Measurements from ENCODE around the gene EPG5. TPM values are rescaled to one million over a fixed set of nuclear protein-coding genes. Genes with fewer than 3 reads are reported as not detected.

Gene EPG5
- total RNA-seq, 1 experiment from 2014 or later, result 5.8 TPM

- DNase-seq (ENCODE audit: low spot score), result no peak
Observed at GRCh38 chr18:45926085-45926484, 41.0 kb downstream of the EPG5 start.

- no peak for DNase-seq (ENCODE audit: low spot score)
Observed at GRCh38 chr18:45923138-45923537, 44.0 kb downstream of the EPG5 start.

- DNase-seq (ENCODE audit: low spot score), result peak; percentile 78
Observed at GRCh38 chr18:45920367-45920766, 46.8 kb downstream of the EPG5 start.

GRCh38 chr18:45916302-45916701 is 50.8 kb downstream of the EPG5 start:
- no peak for DNase-seq (ENCODE audit: low spot score)

- no peak for DNase-seq (ENCODE audit: low spot score)
Observed at GRCh38 chr18:45913276-45913675, 53.9 kb downstream of the EPG5 start.

- peak; percentile 56 for DNase-seq (ENCODE audit: low spot score)
Observed at GRCh38 chr18:45910405-45911023, 56.6 kb downstream of the EPG5 start.

GRCh38 chr18:45901654-45902210 is 65.4 kb downstream of the EPG5 start:
- no peak for DNase-seq (ENCODE audit: low spot score)

GRCh38 chr18:45900623-45901022 is 66.5 kb downstream of the EPG5 start:
- DNase-seq (ENCODE audit: low spot score), result no peak

GRCh38 chr18:45896991-45897390 is 70.1 kb downstream of the EPG5 start:
- no peak for DNase-seq (ENCODE audit: low spot score)

GRCh38 chr18:45896452-45896851 is 70.7 kb downstream of the EPG5 start:
- DNase-seq (ENCODE audit: low spot score), result no peak

- DNase-seq (ENCODE audit: low spot score), result no peak
Observed at GRCh38 chr18:45895339-45895738, 71.8 kb downstream of the EPG5 start.

GRCh38 chr18:45894818-45895217 is 72.3 kb downstream of the EPG5 start:
- DNase-seq (ENCODE audit: low spot score), result no peak

- no peak for DNase-seq (ENCODE audit: low spot score)
Observed at GRCh38 chr18:45891806-45892205, 75.3 kb downstream of the EPG5 start.

GRCh38 chr18:45890606-45891005 is 76.5 kb downstream of the EPG5 start:
- DNase-seq (ENCODE audit: low spot score), result no peak

GRCh38 chr18:45889419-45890064 is 77.6 kb downstream of the EPG5 start:
- DNase-seq (ENCODE audit: low spot score), result no peak

- DNase-seq (ENCODE audit: low spot score), result no peak
Observed at GRCh38 chr18:45887585-45887984, 79.5 kb downstream of the EPG5 start.

GRCh38 chr18:45880876-45881558 is 86.1 kb downstream of the EPG5 start:
- no peak for DNase-seq (ENCODE audit: low spot score)

GRCh38 chr18:45879681-45880655 is 87.2 kb downstream of the EPG5 start:
- peak; percentile 60 for DNase-seq (ENCODE audit: low spot score)

GRCh38 chr18:45877403-45877802 is 89.7 kb downstream of the EPG5 start:
- no peak for DNase-seq (ENCODE audit: low spot score)

GRCh38 chr18:45876161-45876560 is 91.0 kb downstream of the EPG5 start:
- DNase-seq (ENCODE audit: low spot score), result no peak

- no peak for DNase-seq (ENCODE audit: low spot score)
Observed at GRCh38 chr18:45874491-45875184, 92.5 kb downstream of the EPG5 start.

Data from H4 (cell line).